Activated CD4-positive, alpha-beta T cell treated with anti-CD3 and anti-CD28 coated beads, Interleukin-10, Interleukin-2, amounts not matched to agents 100 ng/mL and 50 ng/mL, durations not matched to agents 16 hours and 8 hours (primary cell): ENCODE data around the gene CFL2.
"Not testable (repeated sequence)": the region's sequence is repeated elsewhere in the genome, so short reads cannot be mapped to it uniquely, and the experiment has no call there.

ENCODE experiments used
- DNase-seq: peaks from one replicate; pipeline ENCODE4 v3.0.0-alpha.2; 2020

Gene CFL2

DNA sequence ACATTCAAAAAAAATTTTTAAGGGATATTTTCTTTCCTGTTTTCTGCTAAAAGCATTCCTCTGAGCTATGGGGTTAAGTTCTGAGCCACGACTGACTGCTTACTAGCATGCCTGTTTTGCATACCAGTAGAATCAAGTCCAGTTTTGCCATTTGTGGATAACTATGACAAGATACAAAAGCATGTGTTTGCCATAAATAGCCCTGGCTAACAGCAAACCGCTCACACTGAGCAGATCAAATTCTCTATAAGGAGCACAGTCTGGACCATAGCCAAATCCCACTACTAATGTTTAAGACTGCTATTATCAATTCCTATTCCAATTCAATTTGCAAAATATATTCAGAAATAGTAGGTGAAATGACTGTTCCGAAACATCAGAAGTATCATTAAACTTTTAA lies 3.2 kb downstream of the CFL2 start:
- no peak for DNase-seq

DNA sequence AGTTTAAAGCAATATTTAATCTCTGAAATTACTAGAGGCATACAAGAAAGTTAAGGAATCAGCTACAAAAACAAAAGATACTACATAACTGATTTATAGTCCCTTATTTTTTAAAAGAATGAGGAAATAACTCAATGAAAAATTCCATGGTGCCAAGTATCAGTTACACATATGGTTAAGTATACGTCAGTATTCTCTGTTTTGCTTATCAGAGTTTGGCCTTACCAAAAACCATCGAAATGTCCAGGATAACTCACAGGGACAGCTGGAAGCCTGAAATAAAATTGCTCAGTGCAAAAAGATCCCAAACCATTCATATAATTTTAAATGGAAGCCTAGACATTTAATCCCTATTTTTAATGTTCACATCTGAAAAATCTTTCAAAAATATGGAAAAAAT lies 3.6 kb downstream of the CFL2 start:
- DNase-seq, result no peak

DNA sequence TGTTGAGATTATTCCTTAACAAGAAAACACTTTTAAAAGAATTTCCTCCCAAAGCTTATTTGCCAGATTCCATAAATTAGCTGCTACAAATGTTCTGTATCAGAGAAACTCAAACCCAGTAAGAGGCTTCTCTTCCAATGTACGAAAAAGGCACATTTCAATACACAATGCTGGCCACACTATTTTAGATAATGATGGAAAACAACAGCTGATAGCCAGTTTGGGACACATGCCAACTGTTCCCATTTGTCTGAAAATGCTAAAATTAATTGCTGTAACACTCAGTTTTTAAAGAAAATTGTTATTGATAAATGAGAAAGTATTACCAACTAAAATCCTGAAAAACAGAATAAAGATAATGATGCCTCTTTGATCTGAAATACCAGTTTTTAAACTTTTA lies 4.4 kb downstream of the CFL2 start:
- DNase-seq, result no peak

DNA sequence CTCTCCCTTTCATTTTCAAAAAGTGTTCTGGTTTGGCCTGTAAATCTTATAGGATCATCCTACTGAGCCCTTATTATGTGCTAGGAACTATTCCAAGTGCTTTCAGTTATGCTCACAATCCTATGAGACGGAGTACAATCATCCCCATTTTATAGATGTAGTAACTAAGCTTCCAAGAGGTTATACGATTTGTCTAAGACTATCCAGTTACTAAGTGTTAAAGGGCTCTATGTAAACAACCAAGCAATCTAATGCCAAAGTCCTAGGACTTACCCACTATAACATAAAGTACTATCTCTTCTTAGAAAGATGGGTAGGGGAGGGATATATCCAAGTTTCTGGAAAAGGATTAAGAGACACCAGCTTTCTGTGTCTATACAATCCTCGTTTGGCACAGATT lies 6.7 kb downstream of the CFL2 start:
- no peak for DNase-seq

DNA sequence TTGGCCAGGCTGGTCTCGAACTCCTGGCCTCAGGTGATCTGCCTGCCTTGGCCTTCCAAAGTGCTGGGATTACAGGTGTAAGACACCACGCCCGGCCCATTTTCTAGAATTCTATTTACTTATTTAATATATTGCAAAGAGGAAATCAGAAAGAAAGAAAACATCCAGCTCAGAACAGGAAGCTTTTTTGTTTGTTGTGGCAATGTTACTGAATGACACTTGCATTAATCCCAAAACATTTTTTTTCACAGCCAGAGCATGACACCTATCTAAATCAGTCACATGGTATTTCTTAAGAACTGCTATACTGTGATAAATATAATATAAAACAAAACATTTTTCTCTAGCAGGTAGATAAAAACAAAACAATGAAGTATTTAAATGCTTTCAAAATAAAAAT lies 12.6 kb downstream of the CFL2 start:
- DNase-seq, result no peak

DNA sequence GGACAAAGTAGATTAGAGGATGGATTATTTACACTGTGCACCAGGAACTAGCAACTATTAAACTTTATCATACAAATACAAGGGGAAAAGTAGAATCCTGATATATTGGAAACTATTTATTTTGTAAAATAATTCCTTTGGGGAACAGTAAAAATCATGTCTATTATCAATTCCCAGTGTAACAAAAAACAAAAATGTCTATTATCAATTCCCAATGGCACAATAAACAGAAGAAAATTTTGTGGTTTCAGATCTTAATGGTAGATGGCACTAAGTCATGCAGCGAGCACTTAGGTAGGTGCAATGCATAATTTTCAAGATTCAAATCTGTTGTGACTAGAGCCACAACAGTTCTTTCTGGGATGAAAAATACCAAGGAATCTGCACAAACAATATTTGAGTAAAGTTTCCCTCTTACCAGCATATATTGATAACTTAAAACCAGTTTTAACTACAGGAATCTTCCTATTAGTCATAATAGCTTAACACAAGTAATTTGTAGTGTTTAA lies 13.7 kb downstream of the CFL2 start:
- no peak for DNase-seq

DNA sequence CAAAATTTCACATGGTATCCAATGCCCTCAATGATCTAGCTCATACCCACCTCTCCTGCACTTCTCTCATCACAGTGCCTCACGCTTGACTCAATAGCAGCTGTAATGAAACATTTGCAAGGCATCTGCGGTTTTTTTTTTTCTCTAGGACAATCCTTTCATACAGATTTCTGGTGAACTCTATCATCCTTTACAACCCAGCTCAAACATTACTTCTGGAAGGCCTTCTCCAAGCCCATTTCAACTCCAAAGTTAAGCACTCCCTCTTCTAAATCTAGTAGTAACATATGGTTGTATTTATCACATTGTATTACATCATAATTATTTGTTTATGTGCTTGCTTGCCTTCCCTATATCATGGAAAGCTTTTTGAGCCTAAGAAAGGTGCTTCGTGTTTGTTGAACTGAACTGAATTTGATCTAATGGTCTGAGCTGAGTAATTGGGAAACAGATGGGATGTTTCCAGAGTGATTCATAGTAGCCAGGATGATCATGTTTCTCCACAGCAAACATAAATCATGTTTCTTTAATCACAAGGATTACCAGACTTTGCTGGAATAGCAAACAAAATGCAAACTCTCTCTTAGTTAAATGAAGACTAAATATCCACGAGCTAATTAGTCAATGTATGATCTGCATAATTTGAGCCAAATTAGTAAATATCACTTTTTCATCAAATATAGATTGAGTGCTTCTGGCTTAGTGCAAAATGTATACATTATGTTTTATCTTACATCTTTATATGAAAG lies 14.3 kb downstream of the CFL2 start:
- DNase-seq, result no peak

DNA sequence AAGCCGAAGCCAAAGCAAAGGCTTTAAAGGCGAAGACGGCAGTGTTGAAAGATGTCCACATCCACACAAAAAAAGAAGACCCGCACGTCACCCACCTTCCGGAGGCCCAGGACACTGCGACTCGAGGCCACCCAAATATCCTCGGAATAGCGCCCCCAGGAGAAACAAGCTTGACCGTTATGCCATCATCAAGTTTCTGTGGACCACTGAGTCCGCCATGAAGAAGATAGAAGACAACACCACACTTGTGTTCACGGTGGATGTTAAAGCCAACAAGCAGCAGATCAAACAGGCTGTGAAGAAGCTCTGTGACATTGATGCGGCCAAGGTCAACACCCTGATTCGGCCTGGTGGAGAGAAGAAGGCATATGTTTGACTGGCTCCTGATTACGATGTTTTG lies 20.2 kb downstream of the CFL2 start:
- not testable (repeated sequence) for DNase-seq

DNA sequence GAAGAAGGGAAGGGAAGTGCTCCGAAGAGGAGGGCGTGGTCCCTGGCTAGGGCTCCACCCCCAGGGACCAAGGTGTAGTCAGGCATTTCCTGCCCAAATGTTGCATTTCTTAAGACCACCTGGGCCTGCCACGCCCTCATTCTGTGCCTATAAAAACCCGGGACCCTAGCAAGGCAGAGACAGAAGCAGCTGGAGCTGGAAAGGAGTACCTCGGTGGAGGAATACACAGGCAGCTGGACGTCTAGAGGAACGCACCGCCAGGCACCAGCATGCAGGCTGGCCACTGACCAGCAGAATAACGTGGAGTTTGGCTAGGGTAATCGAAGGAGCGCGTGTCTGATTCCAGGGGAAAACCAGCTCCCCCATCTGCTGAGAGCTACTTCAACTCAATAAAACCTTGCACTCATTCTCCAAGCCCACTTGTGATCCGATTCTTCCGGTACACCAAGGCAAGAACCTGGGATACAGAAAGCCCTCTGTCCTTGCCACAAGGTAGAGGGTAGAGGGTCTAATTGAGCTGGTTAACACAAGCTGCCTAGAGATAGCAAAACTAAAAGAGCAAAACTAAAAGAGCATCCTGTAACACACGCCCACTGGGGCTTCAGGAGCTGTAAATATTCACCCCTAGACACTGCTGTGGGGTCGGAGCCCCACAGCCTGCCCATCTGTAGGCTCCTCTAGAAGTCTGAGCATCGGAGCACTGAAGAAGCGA lies 21.0 kb downstream of the CFL2 start:
- DNase-seq, result no peak

DNA sequence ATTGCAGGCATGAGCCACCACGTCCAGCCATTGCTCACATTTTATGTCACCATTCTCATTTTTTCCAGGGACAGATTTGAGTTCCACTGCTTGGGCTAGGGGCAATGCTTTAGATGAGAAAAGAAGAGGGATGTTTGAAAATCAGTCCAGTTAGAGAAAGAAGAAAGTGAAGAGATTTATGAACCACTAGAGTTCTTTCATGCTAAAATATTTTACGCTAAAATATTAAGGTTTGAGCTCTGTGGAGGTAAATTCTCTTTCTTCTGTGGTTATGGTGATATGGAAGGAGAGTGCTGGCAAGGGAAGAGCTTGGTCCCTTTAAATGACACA lies 21.5 kb downstream of the CFL2 start:
- DNase-seq, result no peak

DNA sequence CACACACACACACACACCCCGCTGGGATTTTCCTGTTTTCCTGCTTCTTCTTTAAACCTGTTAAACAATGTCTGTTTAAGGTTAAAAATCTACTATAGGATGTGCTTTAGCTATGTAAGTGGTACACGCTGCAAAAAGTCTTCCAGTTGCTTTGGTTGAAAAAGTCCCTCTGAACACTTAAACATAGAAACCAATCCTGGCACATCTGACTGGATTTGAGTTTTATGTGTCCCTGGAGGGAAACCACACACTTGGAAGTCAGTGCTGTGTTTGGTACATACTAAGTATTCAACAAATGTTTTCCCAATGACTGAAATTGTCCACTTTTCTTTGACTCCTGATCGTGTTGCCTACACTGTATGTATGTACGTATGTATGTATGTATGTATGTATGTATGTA lies 22.0 kb downstream of the CFL2 start:
- DNase-seq, result no peak

DNA sequence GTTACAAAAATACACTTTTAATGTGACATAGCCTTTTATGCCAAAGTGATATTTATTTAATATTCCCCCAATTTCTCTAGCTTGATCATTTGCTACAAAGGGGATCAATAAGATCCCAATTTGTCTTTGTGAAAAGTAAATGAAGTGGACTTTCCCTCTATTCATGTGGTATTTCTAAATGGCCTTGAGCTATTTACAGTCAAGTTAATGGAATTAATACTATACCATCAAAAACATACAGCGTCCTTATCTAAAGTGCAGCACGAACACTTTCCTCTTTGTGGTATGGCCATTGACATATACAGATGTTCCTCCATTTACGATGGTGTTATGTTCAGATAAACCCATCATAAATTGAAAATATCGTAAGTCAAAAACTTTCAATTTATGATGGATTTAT lies 23.2 kb downstream of the CFL2 start:
- DNase-seq, result no peak

DNA sequence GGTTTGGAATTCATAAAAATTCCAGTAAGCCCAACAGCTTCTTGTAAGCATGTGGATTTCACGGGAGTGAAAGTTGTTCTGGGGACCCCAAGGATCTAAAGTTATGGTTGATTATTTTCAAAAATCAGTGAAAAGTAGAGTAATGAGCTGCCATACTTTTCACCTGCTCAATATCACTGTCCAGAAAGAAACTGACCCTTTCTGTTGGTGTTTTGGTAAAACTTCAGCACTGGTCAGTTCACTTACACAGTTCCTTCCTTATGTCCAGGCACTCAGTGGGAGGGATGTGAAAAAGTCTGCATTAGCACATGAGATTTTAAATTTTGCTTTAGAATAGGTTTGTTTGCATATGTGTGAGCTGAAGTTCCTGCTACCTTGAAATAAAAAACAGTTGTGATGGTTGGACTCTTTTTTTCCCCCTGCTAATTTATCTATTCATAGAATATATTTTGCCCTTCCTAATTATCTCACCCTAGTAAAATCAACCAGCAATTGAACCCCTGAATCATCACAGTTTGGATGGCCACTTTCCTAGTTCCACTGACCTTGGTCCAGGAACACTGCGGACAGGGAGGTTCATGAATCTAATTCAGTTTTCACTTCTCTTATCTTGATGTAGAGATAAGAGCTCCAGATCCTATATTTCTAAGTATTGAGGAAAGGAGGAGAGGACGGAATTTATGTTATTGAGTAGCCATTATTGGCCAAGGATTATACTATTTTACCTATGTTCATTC lies 25.8 kb downstream of the CFL2 start:
- DNase-seq, result no peak

DNA sequence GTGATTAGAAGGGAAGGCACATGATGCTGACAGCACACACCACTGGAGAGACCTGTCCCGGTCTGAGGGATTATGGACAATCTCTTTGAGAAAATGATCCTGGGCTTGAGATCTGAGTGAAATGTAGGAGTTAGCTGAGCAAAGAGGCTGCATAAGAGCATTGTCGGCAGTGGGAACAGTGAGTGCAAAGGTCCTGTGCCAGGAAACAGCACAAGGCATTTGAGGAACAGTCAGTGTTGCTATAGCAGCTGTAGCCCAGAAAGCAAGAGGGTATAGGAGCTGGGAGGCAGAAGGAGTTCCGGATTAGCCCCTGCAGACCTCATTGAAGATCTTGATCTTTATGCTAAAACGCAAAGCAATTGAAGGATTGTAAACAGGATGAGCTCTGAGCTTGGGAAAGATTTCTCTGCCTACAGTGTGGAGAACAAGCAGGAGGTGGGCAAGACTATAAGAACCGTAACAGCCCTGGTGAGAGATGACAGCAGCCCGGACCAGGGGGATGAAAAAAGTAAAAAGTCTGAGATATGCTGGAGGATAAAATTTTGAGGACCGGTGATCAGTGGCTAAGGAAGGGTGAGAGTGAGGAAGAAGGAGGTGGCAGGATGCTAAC lies 28.5 kb downstream of the CFL2 start:
- no peak for DNase-seq

DNA sequence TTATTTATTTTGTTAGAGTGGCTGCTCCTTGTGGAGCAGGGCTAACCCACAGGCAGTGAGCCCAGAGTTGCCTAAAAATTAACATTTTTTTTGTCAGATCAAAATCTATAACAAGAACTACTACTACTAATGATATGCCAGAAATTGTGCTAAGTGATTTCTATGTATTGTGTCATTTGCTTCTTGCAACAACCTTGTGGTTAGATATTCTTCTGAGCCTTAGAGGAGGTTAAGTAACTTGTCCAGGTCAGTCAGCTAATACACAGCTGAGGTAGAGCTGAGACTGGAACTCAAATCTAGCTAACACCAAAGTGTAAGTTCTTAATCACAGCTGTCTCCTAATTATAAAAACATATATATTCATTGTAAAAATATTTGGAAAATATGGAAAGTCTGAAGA lies 29.8 kb downstream of the CFL2 start:
- no peak for DNase-seq

DNA sequence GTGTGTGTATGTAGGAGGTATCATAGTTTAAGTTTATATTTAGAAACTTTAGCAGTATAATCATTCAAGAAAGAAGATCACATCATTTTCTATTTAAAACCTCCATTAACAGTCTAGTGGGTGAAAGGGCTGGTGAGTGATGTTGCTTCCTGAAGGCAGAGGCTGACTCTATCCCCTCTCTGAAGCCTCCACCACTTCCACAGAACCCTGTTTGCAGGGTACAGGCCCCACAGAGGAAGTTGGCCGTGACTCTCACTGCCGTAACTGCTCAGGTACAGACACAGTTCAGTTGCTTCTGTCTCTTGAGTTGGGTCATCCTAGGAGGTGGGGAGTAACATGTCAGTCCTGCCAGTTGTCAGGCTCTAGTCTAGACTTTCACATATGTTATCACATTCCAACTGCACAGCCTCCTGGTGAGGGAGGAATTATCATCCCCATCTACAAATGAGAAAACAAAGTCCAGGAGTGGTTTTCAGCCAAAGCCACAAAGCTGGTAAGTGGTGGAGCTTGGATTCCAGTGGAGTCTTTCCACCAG lies 31.5 kb downstream of the CFL2 start:
- peak; percentile 19 for DNase-seq

DNA sequence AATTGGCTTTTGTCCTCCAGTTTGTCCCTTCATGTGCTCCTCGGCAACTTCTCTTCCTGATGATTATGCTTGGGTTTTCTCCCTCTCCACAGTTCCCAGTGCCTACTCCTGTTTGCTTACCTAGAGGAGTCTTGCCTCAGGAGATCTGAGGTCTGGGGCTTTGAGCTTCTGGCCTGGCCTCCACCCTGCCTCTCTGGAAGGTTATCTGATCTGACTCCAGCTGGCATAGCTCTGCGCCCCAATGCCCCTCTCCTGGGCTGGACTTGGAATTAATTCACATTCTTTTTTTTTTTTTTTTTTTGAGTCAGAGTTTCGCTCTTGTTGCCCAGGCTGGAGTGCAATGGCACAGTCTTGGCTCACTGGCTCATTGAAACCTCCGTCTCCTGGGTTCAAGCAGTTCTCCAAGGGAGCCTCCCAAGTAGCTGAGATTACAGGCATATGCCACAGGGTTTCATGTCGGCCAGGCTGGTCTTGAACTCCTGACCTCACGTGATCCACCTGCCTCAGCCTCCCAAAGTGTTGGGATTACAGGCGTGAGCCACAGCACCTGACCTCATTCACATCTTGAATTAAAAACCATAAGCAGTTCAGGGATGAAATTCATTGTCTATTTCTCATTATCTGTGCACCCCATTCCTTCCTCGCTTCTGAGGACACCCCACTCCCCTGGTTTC lies 33.5 kb downstream of the CFL2 start:
- no peak for DNase-seq

DNA sequence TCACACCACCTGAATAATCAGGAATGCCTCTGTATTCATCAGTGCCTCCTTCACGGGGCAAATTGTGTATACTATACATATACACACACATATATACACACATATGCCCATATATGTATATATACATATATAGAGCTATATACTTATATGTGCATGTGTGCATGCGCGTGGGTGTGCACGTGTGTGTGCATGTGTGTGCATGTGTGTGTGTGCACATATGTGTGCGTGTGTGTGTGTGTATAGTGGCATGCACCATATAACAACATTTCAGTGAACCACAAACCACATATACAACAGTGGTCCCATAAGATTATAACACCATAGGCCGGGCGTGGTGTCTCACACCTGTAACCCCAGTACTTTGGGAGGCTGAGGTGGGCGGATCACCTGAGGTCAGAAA lies 35.7 kb downstream of the CFL2 start:
- DNase-seq, result no peak

DNA sequence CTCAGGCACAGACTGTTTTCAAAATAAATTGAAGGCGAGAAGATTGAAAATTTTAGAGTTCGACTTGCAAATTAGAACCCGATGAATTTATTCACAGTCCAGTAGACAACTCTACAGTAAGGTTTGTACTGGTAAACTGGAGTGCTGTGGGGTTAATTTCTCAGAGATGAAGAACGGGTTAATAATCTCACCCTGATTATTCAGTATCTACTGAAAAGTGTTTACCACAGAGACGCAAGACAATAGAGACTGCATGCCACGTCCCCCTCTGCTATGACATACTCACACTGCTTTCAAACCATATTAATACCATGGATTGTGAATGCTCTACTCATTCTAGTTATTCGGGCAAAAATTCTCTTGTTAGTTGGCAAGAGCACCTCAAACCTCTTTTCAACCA lies 36.1 kb downstream of the CFL2 start:
- no peak for DNase-seq

DNA sequence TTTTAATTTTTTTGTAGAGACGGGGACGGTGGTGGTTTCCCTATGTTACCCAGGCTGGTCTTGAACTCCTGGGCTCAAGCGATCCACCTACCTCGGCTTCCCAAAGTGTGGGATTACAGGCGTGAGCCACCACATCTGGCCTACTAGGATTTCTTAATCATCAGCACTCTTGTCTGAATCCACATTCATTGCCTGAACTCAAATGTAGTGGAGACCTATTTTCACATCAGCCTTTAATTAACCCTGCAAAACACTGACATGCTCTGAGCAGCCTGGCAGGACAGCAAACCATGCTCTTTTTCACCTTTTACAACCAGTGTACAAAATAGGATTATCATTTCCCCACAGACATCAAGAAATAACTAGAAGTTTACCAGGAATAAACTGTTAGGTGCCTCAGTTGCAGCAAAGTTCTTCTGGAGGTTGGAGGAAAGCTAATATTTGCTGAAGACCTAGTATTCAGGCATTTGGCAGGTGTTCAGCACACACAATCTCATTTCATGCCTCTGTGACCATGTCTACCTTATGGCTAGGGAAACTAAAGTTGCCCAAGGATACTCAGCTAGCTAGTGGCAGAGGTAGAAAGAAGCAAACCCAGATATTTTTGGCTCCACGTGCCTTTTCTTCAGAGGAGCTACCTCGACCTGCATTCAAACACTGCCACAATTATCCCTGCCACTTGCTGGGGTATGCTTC lies 37.7 kb downstream of the CFL2 start:
- no peak for DNase-seq

DNA sequence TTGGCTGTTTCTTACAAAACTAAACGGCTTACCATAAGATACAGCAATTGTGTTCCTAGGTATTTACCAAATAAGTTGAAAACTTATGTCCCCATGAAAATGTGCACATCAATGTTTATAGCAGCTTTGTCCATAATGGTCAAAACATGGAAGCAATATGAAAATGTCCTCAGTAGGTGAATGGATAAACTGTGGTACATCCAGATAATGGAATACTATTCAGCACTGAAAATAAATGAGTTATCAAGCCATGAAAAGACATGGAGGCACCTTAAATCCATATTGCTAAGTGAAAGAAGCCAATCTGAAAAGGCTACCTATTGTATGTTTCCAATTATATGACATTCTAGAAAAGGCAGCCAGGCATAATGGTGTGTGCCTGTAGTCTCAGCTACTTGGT lies 40.7 kb downstream of the CFL2 start:
- DNase-seq, result no peak

DNA sequence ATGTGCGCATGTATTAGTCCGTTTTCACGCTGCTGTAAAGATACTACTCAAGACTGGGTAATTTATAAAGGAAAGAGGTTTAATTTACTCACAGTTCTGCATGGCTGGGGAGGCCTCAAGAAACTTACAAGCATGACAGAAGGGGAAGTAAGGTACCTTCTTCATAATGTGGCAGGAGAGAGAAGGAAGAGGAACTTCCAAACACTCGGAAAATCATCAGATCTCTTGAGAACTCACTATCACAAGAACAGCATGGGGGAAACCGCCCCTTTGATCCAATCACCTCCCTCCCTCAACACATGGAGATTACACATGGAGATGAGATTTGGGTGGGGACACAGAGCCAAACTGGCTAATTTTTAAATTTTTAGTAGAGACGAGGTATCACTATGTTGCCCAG lies 42.7 kb downstream of the CFL2 start:
- DNase-seq, result no peak
